GM19467 (cell line): ENCODE data around the gene TRAPPC4.
"Not testable (repeated sequence)": the region's sequence is repeated elsewhere in the genome, so short reads cannot be mapped to it uniquely, and the experiment has no call there.

ENCODE experiments used
- ATAC-seq: cut with Tn5 transposase; IDR thresholded peaks from one replicate; pipeline ENCODE4 v1.9.1; 2021; ENCODE audit warnings: mild to moderate bottlenecking, moderate library complexity; ENCODE audit not compliant: unreplicated experiment

TRAPPC4 gene

GRCh38 chr11:119012629-119013170 lies 5.9 kb upstream of the TRAPPC4 start:
- ATAC-seq: no peak

GRCh38 chr11:119014209-119014924 lies 4.2 kb upstream of the TRAPPC4 start:
- no peak for ATAC-seq

GRCh38 chr11:119015054-119015611 lies 3.4 kb upstream of the TRAPPC4 start:
- ATAC-seq: no peak

GRCh38 chr11:119016216-119017009 lies 2.2 kb upstream of the TRAPPC4 start:
- no peak for ATAC-seq

GRCh38 chr11:119017377-119017776 lies 1.2 kb upstream of the TRAPPC4 start:
- not testable (repeated sequence) for ATAC-seq

- ATAC-seq: no peak
Measured at GRCh38 chr11:119019996-119020395, 1.4 kb downstream of the TRAPPC4 start.

GRCh38 chr11:119021631-119022030 lies 3.1 kb downstream of the TRAPPC4 start:
- ATAC-seq: no peak

- no peak for ATAC-seq
Measured at GRCh38 chr11:119023741-119024140, 5.2 kb downstream of the TRAPPC4 start.

- no peak for ATAC-seq
Measured at GRCh38 chr11:119024430-119025098, 6.0 kb downstream of the TRAPPC4 start.

- ATAC-seq: no peak
Measured at GRCh38 chr11:119025099-119025473, 6.5 kb downstream of the TRAPPC4 start.

- no peak for ATAC-seq
Measured at GRCh38 chr11:119025541-119025940, 7.0 kb downstream of the TRAPPC4 start.

GRCh38 chr11:119025978-119026766 lies 7.6 kb downstream of the TRAPPC4 start:
- ATAC-seq: no peak

- no peak for ATAC-seq
Measured at GRCh38 chr11:119026970-119027369, 8.4 kb downstream of the TRAPPC4 start.

GRCh38 chr11:119027561-119028345 lies 9.2 kb downstream of the TRAPPC4 start:
- ATAC-seq: no peak

- no peak for ATAC-seq
Measured at GRCh38 chr11:119028346-119029068, 9.9 kb downstream of the TRAPPC4 start.

- ATAC-seq: no peak
Measured at GRCh38 chr11:119029069-119029339, 10.4 kb downstream of the TRAPPC4 start.

GRCh38 chr11:119029340-119030028 lies 10.9 kb downstream of the TRAPPC4 start:
- no peak for ATAC-seq

- ATAC-seq: peak; percentile 14
Measured at GRCh38 chr11:119030029-119030328, 11.4 kb downstream of the TRAPPC4 start.
